Calu3 (cell line): ENCODE results near the gene LAD1. TPM values are rescaled to one million over a fixed set of nuclear protein-coding genes. Genes with fewer than 3 reads are reported as not detected.

Experiments used
- BruUV-seq: library from RNA; stranded (reverse); fragments of 400-500 nt; replicated peaks from 2 replicates; lab custom pipeline; 2021; lab: Mats Ljungman, UMichigan
- CTCF ChIA-PET: fragments of 300-600 bp; sonication (Branson Sonifier 250); formaldehyde crosslinking; loops from one replicate; lab custom pipeline; 2022; ENCODE audit warnings: antibody characterized with exemption; lab: Charles Lee
- DNase-seq: peaks from one replicate; pipeline ENCODE4 v3.0.0; 2022
- H3K27ac Mint-ChIP-seq: one replicate; pipeline ENCODE4 v1.8.0; 2022; ENCODE audit warnings: mixed read lengths; ENCODE audit not compliant: unreplicated experiment
- H3K27me3 Mint-ChIP-seq: one replicate; pipeline ENCODE4 v1.8.0; 2022; ENCODE audit warnings: mixed read lengths; ENCODE audit not compliant: unreplicated experiment
- H3K36me3 Mint-ChIP-seq: one replicate; pipeline ENCODE4 v1.8.0; 2022; ENCODE audit warnings: mild to moderate bottlenecking, moderate library complexity, mixed read lengths; ENCODE audit not compliant: insufficient read depth, unreplicated experiment
- H3K4me1 Mint-ChIP-seq: one replicate; pipeline ENCODE4 v1.8.0; 2022; ENCODE audit warnings: mild to moderate bottlenecking, low read depth, mixed read lengths; ENCODE audit not compliant: unreplicated experiment
- H3K4me3 Mint-ChIP-seq: one replicate; pipeline ENCODE4 v1.8.0; 2022; ENCODE audit warnings: mild to moderate bottlenecking, low read depth, moderate library complexity, mixed read lengths; ENCODE audit not compliant: unreplicated experiment
- H3K9me3 Mint-ChIP-seq: one replicate; pipeline ENCODE4 v1.8.0; 2022; ENCODE audit warnings: low read depth, mixed read lengths; ENCODE audit not compliant: unreplicated experiment
- intact Hi-C: fragments of 100-400 bp; cut with micrococcal nuclease; formaldehyde crosslinking; loops from one replicate; pipeline ENCODE4 v1.10.0; 2022; ENCODE audit not compliant: unreplicated experiment
- total RNA-seq: library from RNA; stranded (reverse); gene quantifications from 2 replicates; pipeline ENCODE4 v1.2.3, GENCODE V29; 2022
- TF ChIP-seq, protein P1 (sequence below): fragments of 200-600 bp; IDR thresholded peaks from one replicate; pipeline ENCODE4 v1.8.0; 2022; ENCODE audit warnings: antibody characterized with exemption; ENCODE audit not compliant: unreplicated experiment

Gene LAD1
- total RNA-seq, 1 experiment from 2014 or later, result 209 TPM

DNA sequence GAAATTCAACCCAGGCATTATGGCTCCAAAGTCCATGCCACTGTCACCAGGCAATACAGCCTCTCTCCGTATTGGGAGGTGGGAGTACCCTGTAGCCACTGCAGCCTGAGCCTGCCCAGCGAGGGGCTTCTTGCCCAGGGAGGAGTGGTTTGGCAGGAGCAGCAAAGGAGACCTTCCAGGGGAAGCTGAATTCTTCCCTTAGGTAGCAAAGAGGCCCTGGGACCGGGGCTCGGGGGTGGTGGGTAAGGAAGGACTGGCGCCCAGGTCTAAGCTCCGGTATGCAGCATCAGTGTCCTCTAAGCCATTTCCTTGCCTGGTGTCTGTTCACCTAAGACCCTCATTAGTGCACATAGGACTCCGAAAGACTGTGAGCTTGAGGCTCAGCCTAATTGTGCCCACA, 38.6 kb downstream of the LAD1 start:
- no peaks in the 10 kb centered on the region for H3K9me3 Mint-ChIP-seq
- no TSS peak for BruUV-seq
- CTCF ChIA-PET, result interaction anchor here (0.8 to 3.4 kb wide), 5 partner anchors 7 to 111 kb away, joined by 3 to 24 read pairs (median 7); no protein-coding TSS in a partner anchor
- intact Hi-C loops, result no loop called here
- H3K4me1 Mint-ChIP-seq, result no peaks in the 10 kb centered on the region
- TF ChIP-seq, protein P1, sequence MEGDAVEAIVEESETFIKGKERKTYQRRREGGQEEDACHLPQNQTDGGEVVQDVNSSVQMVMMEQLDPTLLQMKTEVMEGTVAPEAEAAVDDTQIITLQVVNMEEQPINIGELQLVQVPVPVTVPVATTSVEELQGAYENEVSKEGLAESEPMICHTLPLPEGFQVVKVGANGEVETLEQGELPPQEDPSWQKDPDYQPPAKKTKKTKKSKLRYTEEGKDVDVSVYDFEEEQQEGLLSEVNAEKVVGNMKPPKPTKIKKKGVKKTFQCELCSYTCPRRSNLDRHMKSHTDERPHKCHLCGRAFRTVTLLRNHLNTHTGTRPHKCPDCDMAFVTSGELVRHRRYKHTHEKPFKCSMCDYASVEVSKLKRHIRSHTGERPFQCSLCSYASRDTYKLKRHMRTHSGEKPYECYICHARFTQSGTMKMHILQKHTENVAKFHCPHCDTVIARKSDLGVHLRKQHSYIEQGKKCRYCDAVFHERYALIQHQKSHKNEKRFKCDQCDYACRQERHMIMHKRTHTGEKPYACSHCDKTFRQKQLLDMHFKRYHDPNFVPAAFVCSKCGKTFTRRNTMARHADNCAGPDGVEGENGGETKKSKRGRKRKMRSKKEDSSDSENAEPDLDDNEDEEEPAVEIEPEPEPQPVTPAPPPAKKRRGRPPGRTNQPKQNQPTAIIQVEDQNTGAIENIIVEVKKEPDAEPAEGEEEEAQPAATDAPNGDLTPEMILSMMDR, result no peak
- no peaks in the 10 kb centered on the region for H3K36me3 Mint-ChIP-seq
- peaks cover 86% of the 10 kb centered on the region for H3K27me3 Mint-ChIP-seq
- H3K27ac Mint-ChIP-seq, result no peak overlapping the region
- H3K4me3 Mint-ChIP-seq, result no peak overlapping the region
- DNase-seq, result no peak

DNA sequence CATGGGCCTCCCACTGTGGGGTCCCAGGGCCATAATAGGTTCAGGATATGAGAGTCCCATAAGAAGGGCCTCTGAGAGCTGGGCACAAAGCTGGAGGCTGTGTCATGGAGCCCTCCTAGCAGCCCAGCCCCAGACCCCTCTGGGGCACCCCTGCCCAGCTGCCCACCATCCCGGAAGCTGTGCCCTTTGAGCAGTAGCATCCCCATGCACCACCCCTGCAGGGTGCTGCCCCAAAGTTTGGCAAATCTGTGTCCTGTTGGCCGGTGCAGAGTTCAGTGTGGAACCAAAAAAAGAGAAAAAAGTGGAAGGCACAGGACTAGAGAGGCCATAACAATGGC, 39.3 kb downstream of the LAD1 start:
- intact Hi-C loops, result no loop called here
- no peak overlapping the region for H3K4me3 Mint-ChIP-seq
- H3K27me3 Mint-ChIP-seq, result peaks cover 86% of the 10 kb centered on the region
- H3K36me3 Mint-ChIP-seq, result no peaks in the 10 kb centered on the region
- H3K4me1 Mint-ChIP-seq, result no peaks in the 10 kb centered on the region
- BruUV-seq, result no TSS peak
- no peak for DNase-seq
- CTCF ChIA-PET, result interaction anchor here (0.7 to 3.0 kb wide), 2 partner anchors 13 to 105 kb away, joined by 3 to 24 read pairs; no protein-coding TSS in a partner anchor
- TF ChIP-seq, protein P1, result no peak
- no peak overlapping the region for H3K27ac Mint-ChIP-seq
- no peaks in the 10 kb centered on the region for H3K9me3 Mint-ChIP-seq

DNA sequence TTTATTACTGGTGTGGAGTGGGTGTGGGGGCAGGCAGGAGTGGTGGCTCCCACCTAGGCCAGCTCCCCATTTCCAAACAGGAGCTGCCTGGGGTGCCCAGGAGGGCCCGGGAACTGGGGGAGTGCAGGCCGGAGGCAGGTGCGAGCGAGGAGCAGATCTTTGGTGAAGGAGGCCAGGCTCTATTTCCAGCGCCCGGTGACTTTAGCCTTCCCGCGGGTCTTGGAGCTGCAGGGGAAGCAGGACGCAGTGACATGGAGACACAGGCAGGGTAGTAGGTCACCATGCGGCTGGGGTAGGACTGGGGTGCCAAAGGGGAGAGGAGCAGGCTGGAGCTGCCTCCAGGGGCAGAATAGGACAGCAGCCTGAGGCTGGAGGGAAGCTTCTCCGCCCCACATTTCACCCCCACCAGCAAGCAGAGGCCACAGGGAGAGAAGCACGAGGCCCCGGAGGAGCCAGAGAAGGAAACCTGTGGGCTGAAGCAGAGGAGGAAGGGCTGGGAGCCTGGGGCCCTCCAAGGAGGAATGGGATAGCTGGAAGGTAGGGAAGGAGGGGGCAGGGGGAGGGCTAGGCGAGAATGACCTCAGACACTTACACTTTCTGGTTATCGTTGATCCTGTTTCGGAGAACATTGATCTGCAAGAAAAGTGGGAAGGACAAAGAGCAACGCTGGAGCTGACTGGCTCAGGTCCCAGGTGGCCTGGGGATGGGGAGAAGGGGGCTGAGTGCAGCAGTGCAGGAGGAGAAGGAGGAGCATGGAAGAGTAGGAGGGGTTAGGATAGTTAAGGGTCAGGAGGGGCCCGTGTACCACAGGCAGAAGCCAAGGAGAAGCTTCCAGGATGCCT, 39.9 kb downstream of the LAD1 start:
- no peak overlapping the region for H3K4me3 Mint-ChIP-seq
- H3K4me1 Mint-ChIP-seq, result no peaks in the 10 kb centered on the region
- no TSS peak for BruUV-seq
- TF ChIP-seq, protein P1, result no peak
- CTCF ChIA-PET, result interaction anchor here (0.7 to 3.0 kb wide), 3 partner anchors 12 to 105 kb away, joined by 3 to 24 read pairs (median 10); no protein-coding TSS in a partner anchor
- no peaks in the 10 kb centered on the region for H3K36me3 Mint-ChIP-seq
- peaks cover 83% of the 10 kb centered on the region for H3K27me3 Mint-ChIP-seq
- no peak overlapping the region for H3K27ac Mint-ChIP-seq
- no peak for DNase-seq
- no peaks in the 10 kb centered on the region for H3K9me3 Mint-ChIP-seq
- intact Hi-C loops, result no loop called here

DNA sequence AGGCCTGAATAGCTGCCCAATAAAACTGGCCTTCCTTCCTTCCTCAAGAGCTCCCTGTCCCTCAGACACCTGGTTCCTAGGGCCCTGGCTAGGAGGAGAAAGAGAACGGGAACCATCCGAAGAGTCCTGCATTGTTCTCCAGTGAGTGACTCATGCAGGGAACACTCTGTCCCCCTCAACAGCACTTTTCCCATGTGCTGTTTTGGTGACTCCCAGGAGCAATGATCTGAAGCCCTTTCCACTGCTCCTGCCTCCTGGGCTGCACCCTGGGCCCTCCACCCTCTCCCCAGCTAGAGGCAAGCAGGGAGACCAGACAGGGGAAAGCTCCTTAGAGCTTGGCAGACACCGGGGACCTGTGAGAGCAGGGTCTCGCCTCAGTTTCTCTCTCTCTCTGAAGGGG, 40.5 kb downstream of the LAD1 start:
- Mint-ChIP-seq H3K9me3 (no peaks in the 10 kb centered on the region), H3K27ac (no peak overlapping the region), H3K4me1 (no peaks in the 10 kb centered on the region), H3K36me3 (no peaks in the 10 kb centered on the region), H3K27me3 (peaks cover 83% of the 10 kb centered on the region), H3K4me3 (no peak overlapping the region)
- TF ChIP-seq, protein P1, result no peak
- no TSS peak for BruUV-seq
- intact Hi-C loops, result no loop called here
- no peak for DNase-seq
- CTCF ChIA-PET, result interaction anchor here (2.9 kb wide), 1 partner anchor 11 kb away, joined by 10 read pairs; no protein-coding TSS in a partner anchor
